Heart left ventricle (tissue), 16 donors: ENCODE results near the gene LCN2. TPM values are rescaled to one million over a fixed set of nuclear protein-coding genes. Genes with fewer than 3 reads are reported as not detected.

Source experiments
- ATAC-seq, 4 donors: fragments of 200-7000 bp; cut with Tn5 transposase; one replicate each; pipeline ENCODE4 v1.9.1; 2020 to 2022; ENCODE audit warnings: moderate library complexity in 4 of 4, mild to moderate bottlenecking in 3 of 4, moderate number of reproducible peaks in 1 of 4
- DNase-seq, 5 donors: peaks; one replicate each; pipeline ENCODE4 v3.0.0-alpha.2; 2020
- H3K27ac ChIP-seq, 12 donors: fragments of 200-600 bp; sonication (generic) in 4 of 12; one replicate each; pipeline versions ENCODE4 v1.5.0 to v1.8.0; 2016 to 2022; ENCODE audit warnings: mild to moderate bottlenecking in 2 of 12
- H3K27me3 ChIP-seq, 9 donors: fragments of 200-600 bp; sonication (generic) in 2 of 9; one replicate each; pipeline versions ENCODE4 v1.5.1 to v1.8.0; 2016 to 2022; ENCODE audit warnings: mild to moderate bottlenecking in 3 of 9
- H3K36me3 ChIP-seq, 9 donors: fragments of 200-600 bp; sonication (generic) in 2 of 9; one replicate each; pipeline versions ENCODE4 v1.5.0 to v1.8.0; 2018 to 2022; ENCODE audit warnings: mild to moderate bottlenecking in 2 of 9
- H3K4me1 ChIP-seq, 12 donors: fragments of 200-600 bp; sonication (generic) in 4 of 12; one replicate each; pipeline versions ENCODE4 v1.5.0 to v1.8.0; 2016 to 2022; ENCODE audit warnings: mild to moderate bottlenecking in 3 of 12
- H3K4me3 ChIP-seq, 12 donors: fragments of 200-600 bp; sonication (generic) in 4 of 12; one replicate each; pipeline versions ENCODE4 v1.5.0 to v1.8.0; 2017 to 2022; ENCODE audit warnings: mild to moderate bottlenecking in 9 of 12, moderate library complexity in 4 of 12
- H3K9me3 ChIP-seq, 12 donors: fragments of 200-600 bp; sonication (generic) in 4 of 12; one replicate each; pipeline versions ENCODE4 v1.5.0 to v1.8.0; 2016 to 2022; ENCODE audit warnings: mild to moderate bottlenecking in 1 of 12
- CTCF ChIP-seq, 12 donors: fragments of 200-600 bp; sonication (generic) in 4 of 12; IDR thresholded peaks; one replicate each; pipeline versions ENCODE4 v1.5.0 to v1.8.0; 2018 to 2022; ENCODE audit warnings: antibody characterized with exemption in 12 of 12, mild to moderate bottlenecking in 5 of 12
- POLR2A ChIP-seq, 2 donors: fragments of 450-650 bp; IDR thresholded peaks; one replicate each; pipeline ENCODE4 v1.6.1; 2017; ENCODE audit warnings: antibody characterized with exemption in 2 of 2, mild to moderate bottlenecking in 2 of 2, moderate library complexity in 2 of 2
- WGBS, 4 donors: extraction: QIAGEN DNeasy Blood & Tissue Kit in 2 of 4; methylation state at CpG; one replicate each; pipeline versions ENCODE4 v1.1.5 to v1.1.7; 2013 to 2018; 5-methylcytosine and 5-hydroxymethylcytosine counted together
- intact Hi-C, 10 donors: fragments of 100-400 bp; cut with DNase I; formaldehyde crosslinking; loops; one replicate each; pipeline versions ENCODE4 v1.11.1 to v1.14.2; 2022
- polyA plus RNA-seq, 2 donors: library from polyadenylated mRNA; stranded (reverse); fragments of 200-250 nt; gene quantifications; one replicate each; pipeline ENCODE4 v1.2.3, GENCODE V29; 2013
- total RNA-seq, 9 donors: library from RNA; depleted of rRNA in 2 of 9; stranded (reverse); fragments of >200 nt in 2 of 9; fragmentation: NEBNext Ultra II Directional in 3 of 9; extraction: Animal tissue kit (Norgen Biotek cat#: 25700) in 3 of 9; gene quantifications; one replicate each; pipeline versions ENCODE4 v1.1.0 to v1.2.4, GENCODE V29; 2016 to 2023
- donor health status: ischemic (EF 13 %, LVEDD 7.1; RV severe dilation, severe dysfunction).
- donor health status: healthy with polysubstance abuse.
- donor health status: DM: no; HTN: yes; CAD: no.
- donor health status: DM: no; HTN: no; CAD: no.
- donor health status: ischemic (EF 25% LVEDD 6.9; RV normal size, moderate dysfunction).
- donor health status: ischemic (EF 25% LVEDD 5.7; RV mildly dilated, moderate dysfunction).
- donor health status: healthy.
- donor health status: DM: yes; HTN: yes; CAD: no.
- donor health status: ischemic (EF 35%, LVEDD 5.7; RV mildly dilated, moderate dysfunction).
- donor health status: nonischemic (EF 11% LVEDD 7.7; RV severe dilation, severe dysfunction).
- donor health status: DM: yes; HTN: yes; CAD: no.
- donor health status: PGD.
- donor health status: ischemic (EF 29% LVEDD 5.4; RV normal size, mild dysfunction).
- donor health status: nonischemic (EF 23%, LVEDD 6.1; RV moderate dilation, normal function).

LCN2 gene
- total and polyA plus RNA-seq, 11 donors: 1.1 to 5.8 TPM; not detected in 9

GRCh38 chr9:128127568-128127989 is 21.7 kb upstream of the LCN2 start, which contains the start of gene PTGES2:
TSS of gene PTGES2 (minus strand) at chr9:128127729. CDS start at chr9:128127717, 12 bp downstream.
- Histone ChIP-seq H3K27me3 (no peaks in the 10 kb centered on the region), H3K4me3 (peak within 1 kb of the TSS; percentile 53 to 99 (median 94)), H3K27ac (peak within 1 kb of the TSS; percentile 91 to 100 (median 98)), H3K9me3 (peaks cover 0 to 4% (median 0%) of the 10 kb centered on the region in 12 donors), H3K36me3 (peaks cover 0 to 24% (median 21%) of the 10 kb centered on the region in 9 donors), H3K4me1 (peaks cover 3 to 45% (median 33%) of the 10 kb centered on the region in 12 donors)
- peak in 1 of 2 donors; percentile 47 for TF ChIP-seq POLR2A (IDR thresholded peaks at IDR 0.05)
- no peak for TF ChIP-seq CTCF (IDR thresholded peaks at IDR 0.05)
- ATAC-seq (peak; percentile 69 to 87 (median 86)), DNase-seq (peak; percentile 83 to 93 (median 89))
- intact Hi-C loops: loop anchor here in 1 of 10 donors (2.0 kb wide), 1 partner anchor 29 kb away; no protein-coding TSS in a partner anchor
- WGBS, 4 donors: 0 to 2% (median 0%) methylated on average over 10 to 56 of the region's 56 CpGs

- Histone ChIP-seq H3K4me3 (peak overlapping the region; percentile 53 to 99 (median 94)), H3K27me3 (no peaks in the 10 kb centered on the region), H3K4me1 (peaks cover 3 to 45% (median 33%) of the 10 kb centered on the region in 12 donors), H3K27ac (peak overlapping the region; percentile 91 to 100 (median 98)), H3K9me3 (peaks cover 0 to 4% (median 0%) of the 10 kb centered on the region in 12 donors), H3K36me3 (peaks cover 0 to 18% (median 14%) of the 10 kb centered on the region in 9 donors)
- intact Hi-C loops: loop anchor here in 2 of 10 donors (2.0 kb wide), 2 partner anchors 29 to 33 kb away; partner anchors contain the start of gene BBLN (in 1 of the 2)
- TF ChIP-seq CTCF (IDR thresholded peaks at IDR 0.05): no peak
- TF ChIP-seq POLR2A (IDR thresholded peaks at IDR 0.05): peak in 1 of 2 donors; percentile 54
- DNase-seq: peak; percentile 80 to 91 (median 87)
- ATAC-seq: peak; percentile 86 to 92 (median 88)
- WGBS, 4 donors: 0 to 1% (median 1%) methylated on average over 37 to 82 of the region's 82 CpGs
These were observed 21.0 kb upstream of the LCN2 start for GRCh38 chr9:128127990-128128835.

GRCh38 chr9:128128836-128129590 is 20.2 kb upstream of the LCN2 start:
- DNase-seq (peak in 2 of 5 donors; percentile 33 to 59), ATAC-seq (no peak)
- WGBS, 4 donors: 62 to 69% (median 66%) methylated on average over 27 to 29 of the region's 29 CpGs
- no peaks in the 10 kb centered on the region for H3K27me3 ChIP-seq
- H3K9me3 ChIP-seq: peaks cover 0 to 7% (median 0%) of the 10 kb centered on the region in 12 donors
- peaks cover 3 to 45% (median 33%) of the 10 kb centered on the region in 12 donors for H3K4me1 ChIP-seq
- peak overlapping the region; percentile 91 to 100 (median 98) for H3K27ac ChIP-seq
- H3K36me3 ChIP-seq: peaks cover 0 to 10% (median 6%) of the 10 kb centered on the region in 9 donors
- TF ChIP-seq CTCF (IDR thresholded peaks at IDR 0.05) (no peak), POLR2A (IDR thresholded peaks at IDR 0.05) (no peak)
- peak overlapping the region; percentile 53 to 99 (median 94) for H3K4me3 ChIP-seq
- intact Hi-C loops: loop anchor here in 1 of 10 donors (2.0 kb wide), 1 partner anchor 32 kb away; the partner anchor contains the start of gene BBLN
